GM18505 (cell line): ENCODE results near the gene STN1.
A peak's percentile ranks its signal among the peaks of the same experiment; 100 is the strongest.

Experiments
- ATAC-seq: cut with Tn5 transposase; IDR thresholded peaks from one replicate; pipeline ENCODE4 v1.9.1; 2021; ENCODE audit not compliant: unreplicated experiment
- POLR2A ChIP-seq: IDR thresholded peaks from 4 replicates; pipeline ENCODE4 v1.6.1; 2011; ENCODE audit warnings: borderline replicate concordance; ENCODE audit not compliant: insufficient read depth, insufficient read length; ENCODE audit errors: extremely low read depth

The STN1 gene

GRCh38 chr10:103918053-103918846 is at the start of gene STN1:
Gene STN1 (minus strand): TSS chr10:103918184. CDS start chr10:103917594, 590 bp downstream.
- peak; percentile 92 for TF ChIP-seq POLR2A
- peak; percentile 93 for ATAC-seq

GRCh38 chr10:103967448-103968071 is 49.6 kb upstream of the STN1 start:
- peak; percentile 54 for ATAC-seq
- no peak for TF ChIP-seq POLR2A

GRCh38 chr10:103966671-103967447 is 48.9 kb upstream of the STN1 start, which contains the start of gene SLK:
Gene SLK (plus strand): TSS chr10:103967140. CDS start chr10:103967746, 606 bp downstream.
- ATAC-seq, result peak; percentile 88
- TF ChIP-seq POLR2A, result peak; percentile 80

GRCh38 chr10:103960103-103960502 is 42.1 kb upstream of the STN1 start:
- no peak for TF ChIP-seq POLR2A
- no peak for ATAC-seq

- no peak for ATAC-seq
- TF ChIP-seq POLR2A, result no peak
Measured at GRCh38 chr10:103958996-103959395, 41.0 kb upstream of the STN1 start.

GRCh38 chr10:103954543-103954942 is 36.6 kb upstream of the STN1 start:
- TF ChIP-seq POLR2A, result no peak
- no peak for ATAC-seq

- no peak for TF ChIP-seq POLR2A
- ATAC-seq, result no peak
Measured at GRCh38 chr10:103951942-103952341, 34.0 kb upstream of the STN1 start.

GRCh38 chr10:103951183-103951582 is 33.2 kb upstream of the STN1 start:
- ATAC-seq, result no peak

GRCh38 chr10:103949728-103950127 is 31.7 kb upstream of the STN1 start:
- no peak for ATAC-seq
- TF ChIP-seq POLR2A, result no peak

More at GRCh38 chr10:103951183-103951582, 33.2 kb upstream of the STN1 start:
- TF ChIP-seq POLR2A, result no peak

- no peak for TF ChIP-seq POLR2A
- ATAC-seq, result no peak
Measured at GRCh38 chr10:103947799-103948516, 30.0 kb upstream of the STN1 start.

- ATAC-seq, result no peak
- TF ChIP-seq POLR2A, result no peak
Measured at GRCh38 chr10:103942866-103943265, 24.9 kb upstream of the STN1 start.

- TF ChIP-seq POLR2A, result no peak
- no peak for ATAC-seq
Measured at GRCh38 chr10:103941801-103942200, 23.8 kb upstream of the STN1 start.

- no peak for TF ChIP-seq POLR2A
- ATAC-seq, result no peak
Measured at GRCh38 chr10:103939522-103939921, 21.5 kb upstream of the STN1 start.

GRCh38 chr10:103936022-103936421 is 18.0 kb upstream of the STN1 start:
- TF ChIP-seq POLR2A, result no peak
- no peak for ATAC-seq

GRCh38 chr10:103934308-103934707 is 16.3 kb upstream of the STN1 start:
- no peak for ATAC-seq
- TF ChIP-seq POLR2A, result no peak
